ENCODE measurements around the gene MMS22L. TPM values are rescaled to one million over a fixed set of nuclear protein-coding genes. Genes with fewer than 3 reads are reported as not detected.

Gene MMS22L
- total RNA-seq (1 to 10 TPM; 5.4 to 9.7 (median 6.7) TPM), polyA plus RNA-seq (1 to 10 TPM in 2 of 3 donors, under 1 TPM in 1; 0.60 to 3.8 (median 2.1) TPM)

DNA sequence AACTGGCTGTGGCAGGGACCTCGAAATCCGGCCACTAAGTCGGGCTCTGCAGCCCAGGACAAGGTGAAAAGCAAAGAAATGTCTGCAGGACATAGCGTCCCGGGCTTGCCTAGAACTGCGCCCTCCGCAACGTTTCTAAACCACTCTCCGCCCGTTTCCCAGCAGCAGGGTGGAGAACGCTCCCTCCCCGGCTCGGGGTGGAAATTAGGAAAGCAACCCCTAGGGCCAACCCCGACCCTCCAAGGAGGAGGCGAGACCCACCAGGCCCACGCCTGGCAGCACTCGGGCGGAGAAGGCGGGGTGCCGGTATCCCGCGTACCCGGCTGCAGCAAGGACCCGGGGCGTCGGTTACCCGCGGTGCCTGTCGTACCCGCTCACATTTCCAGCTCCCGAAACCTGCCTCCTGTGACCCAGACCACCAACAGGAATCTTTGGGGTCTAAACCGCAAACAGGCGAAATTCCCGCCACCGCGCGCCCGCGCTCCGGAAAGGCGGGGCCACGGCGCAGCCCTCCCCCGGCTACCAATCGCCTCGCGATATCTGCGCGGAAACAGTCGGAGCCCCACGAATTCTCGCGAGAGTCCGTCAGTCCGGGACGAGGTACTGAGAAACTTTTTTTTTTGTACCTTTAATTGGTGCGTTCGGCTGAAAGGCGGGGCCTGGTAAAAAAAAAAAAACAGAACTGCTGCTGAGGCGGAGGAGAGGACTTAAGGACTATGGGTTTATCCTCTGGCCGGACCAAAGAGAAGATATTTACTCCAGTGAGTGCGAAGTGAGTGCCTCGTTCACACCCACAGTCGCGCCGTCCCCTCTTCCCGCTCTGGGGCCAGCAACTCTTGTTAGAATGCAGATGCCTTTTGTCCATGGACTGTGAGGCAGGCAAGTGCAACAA lies at the start of gene MMS22L:
Gene MMS22L, minus strand, starts transcription at position 491 of the 892 bp plus-strand sequence. CDS start 739 bp downstream, outside the sequence.
- Histone ChIP-seq H3K27ac (peak within 1 kb of the TSS; percentile 71 to 83 (median 78)), H3K27me3 (no peaks in the 10 kb centered on the region), H3K4me1 (peaks cover 0 to 17% (median 10%) of the 10 kb centered on the region in 4 donors), H3K4me3 (peak within 1 kb of the TSS; percentile 82 to 98 (median 90)), H3K9me3 (no peaks in the 10 kb centered on the region), H3K36me3 (no peaks in the 10 kb centered on the region)
- DNase-seq = peak; percentile 96
- TF ChIP-seq POLR2AphosphoS5 (IDR thresholded peaks at IDR 0.05) (peak in 3 of 4 donors; percentile 38 to 68 (median 47)), POLR2A (IDR thresholded peaks at IDR 0.05) (no peak)
- intact Hi-C loops (cut with DNase I) = loop anchor here (10.0 kb wide), 2 partner anchors 388 to 1708 kb away; partner anchors contain the start of genes MANEA and NDUFAF4
- 0% methylated on average over 67 of the region's 67 CpGs for WGBS, 2 donors

DNA sequence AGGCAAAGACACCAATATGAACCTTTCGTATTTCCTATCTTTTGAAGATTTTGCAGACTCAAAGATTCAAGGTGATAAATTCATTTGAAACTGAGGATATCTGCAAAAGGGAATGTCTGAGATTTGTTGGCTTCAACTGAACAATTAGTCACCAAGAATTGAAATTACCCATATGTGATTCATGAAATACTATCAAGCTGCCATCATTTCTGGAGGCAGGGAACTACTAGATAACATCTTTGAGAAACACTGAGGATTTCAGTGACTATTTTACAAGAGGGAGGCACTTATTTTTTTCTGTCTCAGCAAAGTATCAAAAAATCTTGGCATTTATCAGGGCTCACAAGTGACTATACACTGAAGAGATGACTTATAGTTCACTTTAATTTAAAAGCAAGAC lies 39.8 kb upstream of the MMS22L start:
- H3K9me3 ChIP-seq = no peaks in the 10 kb centered on the region
- no peak for TF ChIP-seq EP300 (IDR thresholded peaks at IDR 0.05)
- TF ChIP-seq POLR2A (IDR thresholded peaks at IDR 0.05) = no peak
- no peaks in the 10 kb centered on the region for H3K27me3 ChIP-seq
- no peak overlapping the region for H3K27ac ChIP-seq
- DNase-seq = no peak
- H3K4me3 ChIP-seq = no peak overlapping the region
- intact Hi-C loops (cut with DNase I) = no loop called here
- no peaks in the 10 kb centered on the region for H3K4me1 ChIP-seq
- WGBS, 2 donors = 86 to 87% methylated on average over 1 of the region's 1 CpG
- no peaks in the 10 kb centered on the region for H3K36me3 ChIP-seq

GRCh38 chr6:97322226-97322625 lies 39.2 kb upstream of the MMS22L start:
- TF ChIP-seq POLR2A (IDR thresholded peaks at IDR 0.05) (no peak), EP300 (IDR thresholded peaks at IDR 0.05) (no peak)
- no peaks in the 10 kb centered on the region for H3K27me3 ChIP-seq
- no peaks in the 10 kb centered on the region for H3K9me3 ChIP-seq
- H3K36me3 ChIP-seq = no peaks in the 10 kb centered on the region
- no peak overlapping the region for H3K4me3 ChIP-seq
- H3K4me1 ChIP-seq = no peaks in the 10 kb centered on the region
- 93 to 95% methylated on average over 1 of the region's 1 CpG for WGBS, 2 donors
- intact Hi-C loops (cut with DNase I) = no loop called here
- no peak for DNase-seq
- no peak overlapping the region for H3K27ac ChIP-seq

- Histone ChIP-seq H3K27ac (no peak overlapping the region), H3K36me3 (no peaks in the 10 kb centered on the region), H3K4me3 (no peak overlapping the region), H3K27me3 (no peaks in the 10 kb centered on the region), H3K4me1 (no peaks in the 10 kb centered on the region), H3K9me3 (no peaks in the 10 kb centered on the region)
- TF ChIP-seq POLR2AphosphoS5 (IDR thresholded peaks at IDR 0.05) (no peak), CTCF (IDR thresholded peaks at IDR 0.05) (no peak), POLR2A (IDR thresholded peaks at IDR 0.05) (no peak), EP300 (IDR thresholded peaks at IDR 0.05) (no peak)
- DNase-seq = no peak
- intact Hi-C loops (cut with DNase I) = no loop called here
Measured at GRCh38 chr6:97316978-97317377, 34.0 kb upstream of the MMS22L start.

- no peaks in the 10 kb centered on the region for H3K36me3 ChIP-seq
- no peaks in the 10 kb centered on the region for H3K27me3 ChIP-seq
- H3K27ac ChIP-seq = no peak overlapping the region
- no peak overlapping the region for H3K4me3 ChIP-seq
- no peaks in the 10 kb centered on the region for H3K4me1 ChIP-seq
- no peak for TF ChIP-seq POLR2A (IDR thresholded peaks at IDR 0.05)
- TF ChIP-seq EP300 (IDR thresholded peaks at IDR 0.05) = no peak
- no peak for TF ChIP-seq CTCF (IDR thresholded peaks at IDR 0.05)
- TF ChIP-seq POLR2AphosphoS5 (IDR thresholded peaks at IDR 0.05) = no peak
- no peaks in the 10 kb centered on the region for H3K9me3 ChIP-seq
- intact Hi-C loops (cut with DNase I) = no loop called here
- no peak for DNase-seq
- WGBS, 2 donors = 70 to 80% methylated on average over 1 of the region's 1 CpG
Measured at GRCh38 chr6:97312241-97312640, 29.2 kb upstream of the MMS22L start.

DNA sequence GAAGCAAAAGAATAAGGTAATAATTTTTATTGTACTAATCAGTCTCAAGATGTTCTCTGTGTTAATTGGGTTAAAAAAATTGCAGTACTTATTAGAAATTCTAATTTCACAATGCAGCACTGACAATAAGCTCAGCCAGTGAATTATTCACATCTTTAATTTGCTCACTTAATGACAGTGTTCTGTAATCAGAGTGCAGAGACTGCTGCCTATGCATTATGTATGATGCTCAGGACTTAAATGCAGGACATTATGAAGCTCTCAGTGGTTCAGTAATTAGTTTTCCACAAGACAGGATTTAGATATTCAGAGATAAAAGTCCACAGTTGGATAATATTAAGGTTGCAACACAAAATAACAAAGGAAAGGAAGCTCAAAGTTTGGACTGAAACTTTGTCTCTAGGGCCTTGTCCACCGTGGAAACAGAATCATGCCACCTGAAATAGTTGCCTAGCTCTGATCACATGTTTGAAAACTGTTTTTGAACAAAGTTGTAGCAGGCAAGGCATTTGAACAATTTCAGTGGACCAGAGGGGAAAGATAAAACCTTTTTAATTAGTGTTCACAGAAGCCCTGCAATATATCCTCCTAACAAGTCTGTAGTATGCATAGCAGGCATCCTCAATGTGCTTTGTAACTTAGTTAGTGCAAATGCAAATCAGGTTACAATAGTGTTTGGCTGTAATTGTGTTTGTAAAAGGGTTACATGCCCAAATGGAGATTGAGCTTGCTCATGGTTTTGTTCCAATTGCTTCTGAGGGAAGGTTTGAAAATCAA lies 23.7 kb upstream of the MMS22L start:
- TF ChIP-seq POLR2A (IDR thresholded peaks at IDR 0.05) (no peak), CTCF (IDR thresholded peaks at IDR 0.05) (no peak), EP300 (IDR thresholded peaks at IDR 0.05) (no peak), POLR2AphosphoS5 (IDR thresholded peaks at IDR 0.05) (no peak)
- Histone ChIP-seq H3K9me3 (no peaks in the 10 kb centered on the region), H3K27ac (no peak overlapping the region), H3K36me3 (no peaks in the 10 kb centered on the region), H3K27me3 (no peaks in the 10 kb centered on the region), H3K4me1 (no peaks in the 10 kb centered on the region), H3K4me3 (no peak overlapping the region)
- WGBS, 2 donors = 69 to 79% methylated on average over 1 of the region's 1 CpG
- no peak for DNase-seq
- intact Hi-C loops (cut with DNase I) = no loop called here
